HCT116 (cell line): ENCODE data around the gene NGEF. TPM values are rescaled to one million over a fixed set of nuclear protein-coding genes. Genes with fewer than 3 reads are reported as not detected.
A peak's percentile ranks its signal among the peaks of the same experiment; 100 is the strongest.

Source experiments
- ATAC-seq: fragments of 200-7000 bp; cut with Tn5 transposase; 2 replicates; pipeline ENCODE4 v1.9.1; 2020; ENCODE audit warnings: mild to moderate bottlenecking, moderate library complexity
- BruUV-seq: library from RNA; stranded (reverse); fragments of 400-500 nt; replicated peaks from 2 replicates; lab custom pipeline; 2021; lab: Mats Ljungman, UMichigan
- CTCF ChIA-PET: fragments of 300-600 bp; sonication (Branson Sonifier 250); formaldehyde crosslinking; loops from one replicate; lab custom pipeline; 2021; ENCODE audit warnings: antibody characterized with exemption; lab: Charles Lee
- POLR2A ChIA-PET: fragments of 300-600, 350-600 bp; sonication (Branson Sonifier 250); formaldehyde crosslinking; loops from one replicate; lab custom pipeline; 2021; ENCODE audit warnings: antibody characterized with exemption; lab: Charles Lee
- RAD21 ChIA-PET, 2 experiments: fragments of 300-600 bp; sonication (Branson Sonifier 250); formaldehyde crosslinking; loops; one replicate each; lab custom pipeline; 2023; ENCODE audit warnings: low total read pairs in 2 of 2; ENCODE audit not compliant: uncharacterized antibody in 2 of 2, unreplicated experiment in 2 of 2, low non-redundant PET in 1 of 2; lab: Charles Lee
- DNase-seq: peaks from one replicate; pipeline ENCODE4 v3.0.0-alpha.2; 2010; ENCODE audit warnings: low read depth, low spot score
- H2AFZ ChIP-seq: fragments of 200-600 bp; shearing (Covaris generic), sonication (generic); 2 replicates; pipeline ENCODE4 v1.6.1; 2017; ENCODE audit warnings: low read depth, mixed run types, mixed read lengths, antibody characterized with exemption, low read length; ENCODE audit not compliant: poor library complexity, severe bottlenecking
- H3K27ac ChIP-seq: 2 replicates; pipeline ENCODE4 v1.5.1; 2012; ENCODE audit warnings: low read depth, low read length
- H3K27me3 ChIP-seq: fragments of 200-600 bp; sonication (generic); 2 replicates; pipeline ENCODE4 v1.6.1; 2016; ENCODE audit warnings: mixed run types, low read length, mixed read lengths; ENCODE audit not compliant: insufficient read depth
- H3K36me3 ChIP-seq, 2 experiments: fragments of 200-500 bp in 1 of 2; fragments of 200-600 bp in 1 of 2; sonication (Bioruptor generic) in 1 of 2; sonication (generic) in 1 of 2; 2 replicates each; pipeline versions ENCODE4 v1.5.1 to v1.6.1; 2014 to 2016; ENCODE audit warnings: low read length in 2 of 2, inconsistent platforms in 1 of 2, mixed read lengths in 1 of 2, mixed run types in 1 of 2; ENCODE audit not compliant: insufficient read depth in 2 of 2, control insufficient read depth in 1 of 2
- H3K4me1 ChIP-seq, 2 experiments: fragments of 200-600 bp in 1 of 2; sonication (generic) in 1 of 2; 2 replicates each; pipeline versions ENCODE4 v1.5.1 to v1.6.1; 2012 to 2017; ENCODE audit warnings: low read length in 2 of 2, inconsistent platforms in 1 of 2, mild to moderate bottlenecking in 1 of 2, mixed read lengths in 1 of 2, mixed run types in 1 of 2, moderate library complexity in 1 of 2; ENCODE audit not compliant: insufficient read depth in 2 of 2, control insufficient read depth in 1 of 2
- H3K4me2 ChIP-seq: fragments of 200-600 bp; sonication (generic); 2 replicates; pipeline ENCODE4 v1.6.1; 2017; ENCODE audit warnings: mixed run types, low read length, mixed read lengths
- H3K4me3 ChIP-seq, 2 experiments: fragments of 200-600 bp in 1 of 2; sonication (generic) in 1 of 2; replicated peaks in 1 of 2; 2 replicates each; pipeline ENCODE4 v1.5.1; 2011 to 2016; ENCODE audit warnings: low read length in 2 of 2, control low read depth in 1 of 2, low read depth in 1 of 2, mild to moderate bottlenecking in 1 of 2, mixed read lengths in 1 of 2, mixed run types in 1 of 2
- H3K79me2 ChIP-seq: fragments of 200-600 bp; sonication (generic); 2 replicates; pipeline ENCODE4 v1.6.1; 2017; ENCODE audit warnings: mild to moderate bottlenecking, mixed run types, low read length, moderate library complexity, mixed read lengths; ENCODE audit not compliant: insufficient read depth
- H3K9ac ChIP-seq: fragments of 200-600 bp; sonication (generic); 2 replicates; pipeline ENCODE4 v1.6.1; 2016; ENCODE audit warnings: low read length, mixed read lengths
- H3K9me2 ChIP-seq: fragments of 200-600 bp; sonication (generic), shearing (Covaris generic); 2 replicates; pipeline ENCODE4 v1.6.1; 2017; ENCODE audit warnings: mixed run types, mild to moderate bottlenecking, moderate library complexity; ENCODE audit not compliant: insufficient read depth
- H3K9me3 ChIP-seq, 2 experiments: fragments of 200-500 bp in 1 of 2; fragments of 200-600 bp in 1 of 2; sonication (Bioruptor generic) in 1 of 2; sonication (generic) in 1 of 2; 2 replicates each; pipeline ENCODE4 v1.6.1; 2014 to 2017; ENCODE audit warnings: low read length in 2 of 2, mixed read lengths in 2 of 2, inconsistent platforms in 1 of 2, low read depth in 1 of 2, mild to moderate bottlenecking in 1 of 2, mixed run types in 1 of 2, moderate library complexity in 1 of 2; ENCODE audit not compliant: control insufficient read depth in 1 of 2, insufficient read depth in 1 of 2
- H4K20me1 ChIP-seq: fragments of 200-600 bp; sonication (generic), shearing (Covaris generic); 2 replicates; pipeline ENCODE4 v1.6.1; 2017; ENCODE audit warnings: mixed run types, mild to moderate bottlenecking, moderate library complexity; ENCODE audit not compliant: insufficient read depth
- ELF1 ChIP-seq: IDR thresholded peaks from 2 replicates; pipeline ENCODE4 v1.6.1; 2012; ENCODE audit warnings: low read depth, borderline replicate concordance
- FOSL1 ChIP-seq: IDR thresholded peaks from 2 replicates; pipeline ENCODE4 v1.6.1; 2012; ENCODE audit warnings: low read depth
- JUND ChIP-seq: IDR thresholded peaks from 2 replicates; pipeline ENCODE4 v1.6.1; 2012
- POLR2A ChIP-seq: IDR thresholded peaks from 2 replicates; pipeline ENCODE4 v1.7.0; 2011; ENCODE audit warnings: borderline replicate concordance; ENCODE audit not compliant: insufficient read depth, insufficient read length; ENCODE audit errors: extremely low read depth
- RAD21 ChIP-seq: IDR thresholded peaks from 2 replicates; pipeline ENCODE4 v1.6.1; 2012; ENCODE audit warnings: low read depth, mild to moderate bottlenecking
- SP1 ChIP-seq: IDR thresholded peaks from 2 replicates; pipeline ENCODE4 v1.6.1; 2012; ENCODE audit warnings: low read depth
- ZFX ChIP-seq: fragments of 450-650 bp; IDR thresholded peaks from 2 replicates; pipeline ENCODE4 v1.6.1; 2017
- intact Hi-C: fragments of 100-400 bp; cut with micrococcal nuclease; formaldehyde crosslinking; loops from 2 replicates; pipeline ENCODE4 v1.10.0; 2022
- total RNA-seq: library from RNA; stranded (reverse); gene quantifications from one replicate; pipeline ENCODE4 v1.2.1, GENCODE V29; 2021; ENCODE audit not compliant: unreplicated experiment
- TF ChIP-seq, protein P1 (sequence below): IDR thresholded peaks from 2 replicates; pipeline ENCODE4 v1.6.1; 2012
- TF ChIP-seq, protein P2 (sequence below): IDR thresholded peaks from 2 replicates; pipeline ENCODE4 v1.6.1; 2011; ENCODE audit warnings: mild to moderate bottlenecking, low read length, moderate library complexity; ENCODE audit not compliant: insufficient replicate concordance; ENCODE audit errors: extremely low read depth

The NGEF gene
- total RNA-seq, 1 experiment from 2014 or later, result 12.6 TPM

DNA sequence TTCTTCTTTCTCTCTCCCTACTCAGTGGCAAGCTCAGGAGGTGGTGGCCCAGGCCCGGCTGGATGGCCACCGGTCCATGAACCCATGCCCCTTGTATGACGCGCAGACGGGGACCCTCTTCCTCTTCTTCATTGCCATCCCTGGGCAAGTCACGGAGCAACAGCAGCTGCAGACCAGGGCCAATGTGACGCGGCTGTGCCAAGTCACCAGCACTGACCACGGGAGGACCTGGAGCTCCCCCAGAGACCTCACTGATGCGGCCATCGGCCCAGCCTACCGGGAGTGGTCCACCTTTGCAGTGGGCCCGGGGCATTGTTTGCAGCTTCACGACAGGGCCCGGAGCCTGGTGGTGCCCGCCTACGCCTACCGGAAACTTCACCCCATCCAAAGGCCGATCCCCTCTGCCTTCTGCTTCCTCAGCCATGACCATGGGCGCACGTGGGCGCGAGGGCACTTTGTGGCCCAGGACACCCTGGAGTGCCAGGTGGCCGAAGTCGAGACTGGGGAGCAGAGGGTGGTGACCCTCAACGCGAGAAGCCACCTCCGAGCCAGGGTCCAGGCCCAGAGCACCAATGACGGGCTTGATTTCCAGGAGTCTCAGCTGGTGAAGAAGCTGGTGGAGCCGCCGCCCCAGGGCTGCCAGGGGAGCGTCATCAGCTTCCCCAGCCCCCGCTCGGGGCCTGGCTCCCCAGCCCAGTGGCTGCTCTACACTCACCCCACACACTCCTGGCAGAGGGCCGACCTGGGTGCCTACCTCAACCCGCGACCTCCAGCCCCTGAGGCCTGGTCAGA is 21.2 kb upstream of the NGEF start:
- Histone ChIP-seq H3K4me2 (no peak overlapping the region), H3K27ac (no peak overlapping the region), H3K36me3 (no peaks in the 10 kb centered on the region), H3K9me3 (peaks cover 0 to 4% of the 10 kb centered on the region in 2 experiments; a peak in 1 of 4 replicates), H4K20me1 (no peaks in the 10 kb centered on the region), H3K4me3 (no peak overlapping the region), H3K79me2 (no peaks in the 10 kb centered on the region), H3K27me3 (no peaks in the 10 kb centered on the region), H3K9ac (no peak overlapping the region), H2AFZ (no peak overlapping the region), H3K9me2 (no peaks in the 10 kb centered on the region), H3K4me1 (peaks cover 0 to 15% of the 10 kb centered on the region in 2 experiments; a peak in 2 of 4 replicates)
- ATAC-seq, result no peak
- BruUV-seq, result no TSS peak
- ChIA-PET RAD21 (no interaction called here), CTCF (no interaction called here), POLR2A (no interaction called here)
- no peak for DNase-seq
- intact Hi-C loops, result no loop called here
- TF ChIP-seq, protein P1, sequence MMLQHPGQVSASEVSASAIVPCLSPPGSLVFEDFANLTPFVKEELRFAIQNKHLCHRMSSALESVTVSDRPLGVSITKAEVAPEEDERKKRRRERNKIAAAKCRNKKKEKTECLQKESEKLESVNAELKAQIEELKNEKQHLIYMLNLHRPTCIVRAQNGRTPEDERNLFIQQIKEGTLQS, result no peak
- TF ChIP-seq ZFX, result no peak

DNA sequence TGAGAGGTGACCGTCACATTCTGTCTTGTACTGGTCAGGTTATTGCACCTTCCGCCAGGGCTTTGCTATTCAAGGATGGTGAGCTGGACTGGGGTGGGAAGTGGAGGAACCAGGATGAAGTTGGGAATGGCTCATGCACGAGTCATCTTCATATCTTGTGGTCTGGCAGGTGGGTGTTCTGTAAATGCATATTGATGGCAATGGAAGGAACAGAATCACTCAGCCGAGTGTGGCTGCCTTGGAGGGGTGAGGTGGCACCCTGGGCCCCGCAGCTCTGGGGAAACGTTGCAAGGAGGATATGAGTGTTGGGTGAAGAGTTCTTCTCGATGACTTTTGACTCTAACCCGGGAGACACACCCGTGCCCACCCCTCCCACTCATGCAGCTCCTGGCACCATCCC is 20.6 kb upstream of the NGEF start:
- ATAC-seq, result no peak
- no peaks in the 10 kb centered on the region for H3K36me3 ChIP-seq
- H2AFZ ChIP-seq, result no peak overlapping the region
- no peak overlapping the region for H3K4me3 ChIP-seq
- TF ChIP-seq ELF1 (no peak), JUND (no peak), POLR2A (no peak), SP1 (no peak), RAD21 (no peak), FOSL1 (no peak)
- TF ChIP-seq, protein P2, sequence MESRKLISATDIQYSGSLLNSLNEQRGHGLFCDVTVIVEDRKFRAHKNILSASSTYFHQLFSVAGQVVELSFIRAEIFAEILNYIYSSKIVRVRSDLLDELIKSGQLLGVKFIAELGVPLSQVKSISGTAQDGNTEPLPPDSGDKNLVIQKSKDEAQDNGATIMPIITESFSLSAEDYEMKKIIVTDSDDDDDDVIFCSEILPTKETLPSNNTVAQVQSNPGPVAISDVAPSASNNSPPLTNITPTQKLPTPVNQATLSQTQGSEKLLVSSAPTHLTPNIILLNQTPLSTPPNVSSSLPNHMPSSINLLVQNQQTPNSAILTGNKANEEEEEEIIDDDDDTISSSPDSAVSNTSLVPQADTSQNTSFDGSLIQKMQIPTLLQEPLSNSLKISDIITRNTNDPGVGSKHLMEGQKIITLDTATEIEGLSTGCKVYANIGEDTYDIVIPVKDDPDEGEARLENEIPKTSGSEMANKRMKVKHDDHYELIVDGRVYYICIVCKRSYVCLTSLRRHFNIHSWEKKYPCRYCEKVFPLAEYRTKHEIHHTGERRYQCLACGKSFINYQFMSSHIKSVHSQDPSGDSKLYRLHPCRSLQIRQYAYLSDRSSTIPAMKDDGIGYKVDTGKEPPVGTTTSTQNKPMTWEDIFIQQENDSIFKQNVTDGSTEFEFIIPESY, result no peak
- intact Hi-C loops, result no loop called here
- H3K9me3 ChIP-seq, result peaks cover 0 to 4% of the 10 kb centered on the region in 2 experiments; a peak in 1 of 4 replicates
- no peaks in the 10 kb centered on the region for H3K27me3 ChIP-seq
- no peak overlapping the region for H3K27ac ChIP-seq
- H3K4me2 ChIP-seq, result peak overlapping the region; percentile 14
- POLR2A ChIA-PET, result no interaction called here
- CTCF ChIA-PET, result no interaction called here
- H3K79me2 ChIP-seq, result no peaks in the 10 kb centered on the region
- peaks cover under 1 to 19% of the 10 kb centered on the region in 2 experiments; a peak in 3 of 4 replicates for H3K4me1 ChIP-seq
- H4K20me1 ChIP-seq, result no peaks in the 10 kb centered on the region
- H3K9ac ChIP-seq, result no peak overlapping the region
- no peaks in the 10 kb centered on the region for H3K9me2 ChIP-seq
- RAD21 ChIA-PET, result no interaction called here
- no TSS peak for BruUV-seq
- no peak for DNase-seq
